Loucy (cell line): ENCODE data around the gene PPP2R1B.

Experiments used
- CTCF ChIP-seq: fragments of 200-600 bp; sonication (generic); conservative IDR thresholded peaks from 2 replicates; pipeline ENCODE4 v1.5.1; 2014; ENCODE audit warnings: mild to moderate bottlenecking, antibody characterized with exemption, low read length
- EZH2phosphoT487 ChIP-seq: fragments of 200-600 bp; IDR thresholded peaks from 2 replicates; pipeline ENCODE4 v1.6.1; 2018; ENCODE audit warnings: antibody characterized with exemption, mild to moderate bottlenecking, moderate library complexity, borderline replicate concordance

GRCh38 chr11:111731821-111732220 lies 34.4 kb downstream of the PPP2R1B start:
- TF ChIP-seq CTCF (no peak), EZH2phosphoT487 (no peak)
